ENCODE data around the gene RTN4. TPM values are rescaled to one million over a fixed set of nuclear protein-coding genes. Genes with fewer than 3 reads are reported as not detected.

The RTN4 gene
- total and polyA plus RNA-seq, 2 donors from 2014 or later, result 296 to 329 TPM

DNA sequence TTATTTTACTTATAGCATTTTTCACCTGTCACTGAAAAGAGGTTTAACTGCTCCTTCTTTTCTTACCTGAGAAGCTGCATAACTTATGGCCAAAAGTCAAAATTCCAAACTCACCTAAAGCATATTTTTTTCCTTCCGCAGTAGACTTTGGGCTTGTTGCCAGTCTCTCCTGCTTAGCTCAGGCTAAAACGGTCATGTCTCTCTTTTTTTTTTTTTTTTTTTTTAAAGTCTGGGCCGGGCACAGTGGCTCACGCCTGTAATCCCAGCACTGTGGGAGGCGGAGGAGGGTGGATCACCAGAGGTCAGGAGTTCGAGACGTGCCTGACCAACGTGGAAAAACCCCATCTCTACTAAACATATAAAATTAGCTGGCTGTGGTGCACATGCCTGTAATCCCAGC is 113.5 kb downstream of the RTN4 start:
- intact Hi-C loops (cut with DNase I), result no loop called here

DNA sequence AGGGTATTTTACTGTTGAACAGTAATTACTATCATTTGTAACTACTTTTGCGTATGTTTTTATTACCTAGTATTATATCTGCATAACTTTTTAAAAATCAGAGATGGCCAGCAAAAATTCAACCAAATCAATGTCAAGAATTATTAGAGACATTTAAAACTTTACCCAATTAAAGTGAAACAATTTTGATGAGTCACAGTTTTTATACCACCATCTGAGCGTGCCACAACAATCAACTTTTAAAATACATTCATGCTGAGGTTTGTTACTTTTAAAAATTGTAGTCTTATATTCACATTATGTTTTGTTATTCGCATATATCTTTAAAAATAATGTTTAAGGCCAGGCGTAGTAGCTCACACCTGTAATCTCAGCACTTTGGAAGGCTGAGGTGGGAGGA is 114.9 kb downstream of the RTN4 start:
- H3K27ac ChIP-seq (ENCODE audit: low read depth in 2 of 2, low read length in 2 of 2), result no peak overlapping the region
- FAIRE-seq, result no peak
- intact Hi-C loops (cut with DNase I), result no loop called here

More for the DNA sequence above, 113.5 kb downstream of the RTN4 start:
- TF ChIP-seq, protein P1, sequence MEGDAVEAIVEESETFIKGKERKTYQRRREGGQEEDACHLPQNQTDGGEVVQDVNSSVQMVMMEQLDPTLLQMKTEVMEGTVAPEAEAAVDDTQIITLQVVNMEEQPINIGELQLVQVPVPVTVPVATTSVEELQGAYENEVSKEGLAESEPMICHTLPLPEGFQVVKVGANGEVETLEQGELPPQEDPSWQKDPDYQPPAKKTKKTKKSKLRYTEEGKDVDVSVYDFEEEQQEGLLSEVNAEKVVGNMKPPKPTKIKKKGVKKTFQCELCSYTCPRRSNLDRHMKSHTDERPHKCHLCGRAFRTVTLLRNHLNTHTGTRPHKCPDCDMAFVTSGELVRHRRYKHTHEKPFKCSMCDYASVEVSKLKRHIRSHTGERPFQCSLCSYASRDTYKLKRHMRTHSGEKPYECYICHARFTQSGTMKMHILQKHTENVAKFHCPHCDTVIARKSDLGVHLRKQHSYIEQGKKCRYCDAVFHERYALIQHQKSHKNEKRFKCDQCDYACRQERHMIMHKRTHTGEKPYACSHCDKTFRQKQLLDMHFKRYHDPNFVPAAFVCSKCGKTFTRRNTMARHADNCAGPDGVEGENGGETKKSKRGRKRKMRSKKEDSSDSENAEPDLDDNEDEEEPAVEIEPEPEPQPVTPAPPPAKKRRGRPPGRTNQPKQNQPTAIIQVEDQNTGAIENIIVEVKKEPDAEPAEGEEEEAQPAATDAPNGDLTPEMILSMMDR (IDR thresholded peaks at IDR 0.05; ENCODE audit: borderline replicate concordance, extremely low read depth, insufficient read depth), result no peak
- Histone ChIP-seq H3K4me3 (ENCODE audit: low read length in 3 of 3) (no peak overlapping the region), H3K4me1 (ENCODE audit: control insufficient read depth in 2 of 3, insufficient read depth in 2 of 3, low read depth in 1 of 3, low read length in 3 of 3) (no peaks in the 10 kb centered on the region), H3K9me3 (ENCODE audit: control insufficient read depth in 2 of 3, insufficient read depth in 1 of 3, low read length in 3 of 3) (no peaks in the 10 kb centered on the region), H3K27me3 (ENCODE audit: control insufficient read depth, insufficient read depth, low read length) (no peaks in the 10 kb centered on the region), H3K27ac (ENCODE audit: low read depth in 2 of 2, low read length in 2 of 2) (no peak overlapping the region), H3K36me3 (ENCODE audit: control insufficient read depth in 2 of 3, insufficient read depth in 3 of 3, low read length in 3 of 3) (no peaks in the 10 kb centered on the region), H3K9ac (ENCODE audit: low read length in 3 of 3) (no peak overlapping the region)
- FAIRE-seq (no peak), DNase-seq (no peak)

DNA sequence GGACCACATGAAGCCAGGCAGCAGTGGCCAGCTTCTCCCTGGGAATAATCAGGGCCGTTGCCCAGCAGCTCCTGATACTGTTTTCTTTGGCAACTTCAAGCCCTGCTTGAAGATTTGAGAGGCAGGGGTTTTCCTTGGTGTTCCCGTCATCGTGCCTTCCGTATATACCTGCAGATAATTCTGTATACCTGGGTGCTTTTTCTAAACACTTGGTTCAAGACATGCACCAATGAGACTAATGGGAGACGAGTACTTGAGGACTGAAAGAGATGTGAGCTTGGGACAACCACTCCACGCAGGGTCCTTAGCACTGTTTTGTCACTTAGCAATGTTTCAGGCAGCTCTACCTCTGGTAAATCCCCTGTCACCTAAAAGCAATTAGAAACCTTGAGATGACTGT is 118.8 kb downstream of the RTN4 start:
- FAIRE-seq (no peak), DNase-seq (no peak)
- H3K27ac ChIP-seq (ENCODE audit: low read depth in 2 of 2, low read length in 2 of 2), result no peak overlapping the region
- no peaks in the 10 kb centered on the region for H3K4me1 ChIP-seq (ENCODE audit: control insufficient read depth in 2 of 3, insufficient read depth in 2 of 3, low read depth in 1 of 3, low read length in 3 of 3)
- no peak overlapping the region for H3K4me3 ChIP-seq (ENCODE audit: low read length in 3 of 3)
- H3K27me3 ChIP-seq (ENCODE audit: control insufficient read depth, insufficient read depth, low read length), result no peaks in the 10 kb centered on the region
- intact Hi-C loops (cut with DNase I), result no loop called here
- H3K9ac ChIP-seq (ENCODE audit: low read length in 3 of 3), result no peak overlapping the region
- H3K9me3 ChIP-seq (ENCODE audit: control insufficient read depth in 2 of 3, insufficient read depth in 1 of 3, low read length in 3 of 3), result no peaks in the 10 kb centered on the region
- TF ChIP-seq, protein P1 (IDR thresholded peaks at IDR 0.05; ENCODE audit: borderline replicate concordance, extremely low read depth, insufficient read depth), result no peak
- H3K36me3 ChIP-seq (ENCODE audit: control insufficient read depth in 2 of 3, insufficient read depth in 3 of 3, low read length in 3 of 3), result no peaks in the 10 kb centered on the region

More for the DNA sequence above, 114.9 kb downstream of the RTN4 start:
- Histone ChIP-seq H3K9ac (ENCODE audit: low read length in 3 of 3) (no peak overlapping the region), H3K4me1 (ENCODE audit: control insufficient read depth in 2 of 3, insufficient read depth in 2 of 3, low read depth in 1 of 3, low read length in 3 of 3) (no peaks in the 10 kb centered on the region), H3K27me3 (ENCODE audit: control insufficient read depth, insufficient read depth, low read length) (no peaks in the 10 kb centered on the region), H3K4me3 (ENCODE audit: low read length in 3 of 3) (no peak overlapping the region), H3K9me3 (ENCODE audit: control insufficient read depth in 2 of 3, insufficient read depth in 1 of 3, low read length in 3 of 3) (no peaks in the 10 kb centered on the region), H3K36me3 (ENCODE audit: control insufficient read depth in 2 of 3, insufficient read depth in 3 of 3, low read length in 3 of 3) (no peaks in the 10 kb centered on the region)
- TF ChIP-seq, protein P1 (IDR thresholded peaks at IDR 0.05; ENCODE audit: borderline replicate concordance, extremely low read depth, insufficient read depth), result no peak
- no peak for DNase-seq

DNA sequence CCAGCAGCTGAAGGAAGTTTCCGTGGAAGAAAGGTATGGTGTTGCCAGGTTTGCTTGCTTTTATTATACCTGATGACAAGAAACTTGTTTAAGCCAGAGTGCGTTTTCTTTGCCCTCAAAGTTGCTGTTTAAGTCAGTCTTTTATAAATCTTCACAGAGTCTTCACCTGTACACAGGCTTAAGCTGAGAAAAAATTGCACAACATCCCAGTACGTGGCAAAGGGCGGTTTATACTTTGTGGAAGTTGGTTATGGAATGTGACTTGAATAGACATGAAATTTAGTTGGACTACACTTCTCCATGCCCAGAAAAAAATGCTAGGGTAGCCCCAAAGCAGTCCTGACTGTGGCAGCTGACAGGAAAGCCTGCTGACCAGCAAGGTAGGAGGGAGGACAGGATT is 121.5 kb downstream of the RTN4 start:
- Histone ChIP-seq H3K27ac (ENCODE audit: low read depth in 2 of 2, low read length in 2 of 2) (no peak overlapping the region), H3K4me3 (ENCODE audit: low read length in 3 of 3) (no peak overlapping the region), H3K9me3 (ENCODE audit: control insufficient read depth in 2 of 3, insufficient read depth in 1 of 3, low read length in 3 of 3) (no peaks in the 10 kb centered on the region), H3K27me3 (ENCODE audit: control insufficient read depth, insufficient read depth, low read length) (no peaks in the 10 kb centered on the region), H3K36me3 (ENCODE audit: control insufficient read depth in 2 of 3, insufficient read depth in 3 of 3, low read length in 3 of 3) (no peaks in the 10 kb centered on the region), H3K9ac (ENCODE audit: low read length in 3 of 3) (no peak overlapping the region), H3K4me1 (ENCODE audit: control insufficient read depth in 2 of 3, insufficient read depth in 2 of 3, low read depth in 1 of 3, low read length in 3 of 3) (no peaks in the 10 kb centered on the region)
- no peak for DNase-seq
- no peak for FAIRE-seq
- intact Hi-C loops (cut with DNase I), result no loop called here
- TF ChIP-seq, protein P1 (IDR thresholded peaks at IDR 0.05; ENCODE audit: borderline replicate concordance, extremely low read depth, insufficient read depth), result no peak
